Measurements from ENCODE around the gene GREB1.

GREB1 gene

DNA sequence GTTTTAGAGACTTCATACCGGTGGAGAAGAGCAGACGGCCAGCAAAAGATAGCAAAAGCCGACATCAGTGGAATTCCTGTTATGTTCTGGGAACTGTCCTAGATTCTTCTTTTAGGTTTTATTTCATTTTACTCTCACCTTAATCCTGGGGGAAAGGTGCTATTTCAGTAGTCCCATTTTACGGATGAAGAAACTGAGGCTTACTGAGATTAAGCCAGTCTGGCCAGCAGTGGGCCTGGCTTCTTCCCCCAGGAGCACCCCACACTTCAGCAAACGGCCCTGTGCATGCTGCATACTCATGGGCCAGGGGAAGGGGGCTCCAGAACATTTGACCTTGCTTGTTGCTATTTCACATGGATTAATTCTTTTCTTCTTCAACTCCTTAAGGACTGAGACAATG is 79.5 kb downstream of the GREB1 start:
- no peak for DNase-seq (ENCODE audit: extremely low read depth, low read depth)
- no peak for TF ChIP-seq CTCF (IDR thresholded peaks at IDR 0.05; ENCODE audit: low read depth, low read length)

DNA sequence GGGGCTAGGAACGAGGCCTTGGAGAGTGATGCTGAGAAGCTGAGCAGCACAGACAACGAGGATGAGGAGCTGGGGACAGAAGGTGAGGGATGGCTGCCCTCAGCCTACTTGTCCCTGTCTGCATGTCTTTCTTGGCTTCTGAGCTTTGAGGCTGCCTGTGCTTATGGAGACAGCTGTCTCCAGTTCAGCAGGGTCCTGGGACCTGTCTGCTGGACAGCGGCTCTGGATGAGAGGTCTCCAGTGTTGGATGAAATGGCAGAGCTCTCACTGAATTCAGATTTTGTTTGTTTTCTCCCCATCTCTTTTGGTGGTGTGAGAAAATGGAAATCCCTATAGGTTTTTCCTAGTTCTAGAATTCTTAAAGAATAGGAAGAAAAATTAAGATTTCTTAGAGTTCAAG is 81.4 kb downstream of the GREB1 start:
- no peak for DNase-seq (ENCODE audit: extremely low read depth, low read depth)
- no peak for TF ChIP-seq CTCF (IDR thresholded peaks at IDR 0.05; ENCODE audit: low read depth, low read length)

DNA sequence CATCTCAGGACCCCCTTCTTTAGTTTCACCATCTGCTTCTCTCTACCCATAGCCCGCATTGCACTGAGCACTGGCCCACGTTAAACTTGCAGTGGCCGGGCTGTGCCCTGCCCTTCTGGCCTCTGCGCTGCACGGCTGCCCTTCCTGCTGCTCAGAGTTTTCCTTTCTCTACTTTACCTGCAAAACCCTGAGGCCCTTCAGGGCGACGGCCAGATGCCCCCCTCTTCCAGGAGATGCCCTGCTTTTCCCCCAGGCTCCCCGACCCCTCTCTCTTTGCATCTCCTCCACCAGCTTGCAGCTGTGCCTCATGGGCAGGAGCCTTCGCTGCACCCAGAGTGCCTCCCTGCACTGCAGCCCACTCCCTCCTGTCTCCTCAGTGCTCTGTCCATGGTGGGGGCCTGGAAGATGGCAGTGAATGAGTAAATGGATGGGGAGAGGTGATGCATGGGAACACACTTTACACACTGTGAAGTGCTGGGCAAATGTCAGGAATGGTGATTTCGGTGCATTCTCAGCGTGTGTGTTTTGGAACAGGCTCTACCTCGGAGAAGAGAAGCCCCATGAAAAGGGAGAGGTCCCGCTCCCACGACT is 82.3 kb downstream of the GREB1 start:
- no peak for TF ChIP-seq CTCF (IDR thresholded peaks at IDR 0.05; ENCODE audit: low read depth, low read length)
- no peak for DNase-seq (ENCODE audit: extremely low read depth, low read depth)

DNA sequence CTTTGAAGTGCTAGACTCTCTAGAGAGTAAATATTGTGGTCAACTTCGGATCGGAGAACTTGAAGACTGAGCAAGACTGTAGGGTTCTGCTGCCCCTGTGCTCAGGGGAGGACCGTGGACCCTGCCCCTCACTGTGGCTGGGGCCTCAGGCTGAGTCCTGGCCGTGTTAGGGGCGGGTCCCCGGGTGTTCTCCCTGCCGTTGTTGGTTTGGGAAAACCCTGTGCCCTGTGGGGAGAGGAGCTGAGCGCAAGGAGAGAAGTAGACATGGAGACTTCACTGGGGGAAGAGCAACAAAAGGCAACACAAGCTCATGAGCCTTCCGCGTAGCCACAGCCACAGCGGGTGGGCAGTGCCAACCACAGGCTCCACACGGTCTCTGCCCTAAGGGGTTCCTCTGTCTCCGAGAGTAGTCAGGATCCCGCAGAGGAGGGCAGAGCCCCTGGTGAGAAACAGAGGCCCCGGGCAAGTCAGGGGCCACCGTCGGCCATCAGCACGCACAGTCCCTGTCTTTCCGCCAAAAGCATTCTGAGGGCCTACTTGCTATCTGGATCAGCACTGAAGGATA is 83.1 kb downstream of the GREB1 start:
- no peak for TF ChIP-seq CTCF (IDR thresholded peaks at IDR 0.05; ENCODE audit: low read depth, low read length)
- no peak for DNase-seq (ENCODE audit: extremely low read depth, low read depth)

DNA sequence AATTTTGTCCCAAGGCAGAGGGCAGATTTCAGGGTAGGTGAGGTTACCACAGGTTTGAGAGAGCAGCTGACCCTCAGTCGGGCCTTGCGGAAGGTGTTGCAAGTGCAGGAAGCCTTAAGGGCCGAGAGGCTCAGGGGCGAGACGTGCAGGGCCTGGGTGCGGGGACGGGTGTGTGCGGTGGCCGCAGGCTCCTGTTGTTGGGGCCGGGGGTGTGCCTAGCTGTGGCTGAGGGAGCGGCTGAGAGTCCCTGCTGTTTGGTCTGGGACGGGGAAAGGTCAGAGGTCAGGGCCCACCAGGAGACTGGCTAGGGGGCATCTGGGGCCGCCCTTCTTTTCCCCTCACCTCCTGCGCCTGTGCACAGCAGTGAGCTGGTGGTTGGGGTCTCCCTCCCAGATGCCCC is 83.7 kb downstream of the GREB1 start:
- no peak for TF ChIP-seq CTCF (IDR thresholded peaks at IDR 0.05; ENCODE audit: low read depth, low read length)
- DNase-seq (ENCODE audit: extremely low read depth, low read depth): no peak

DNA sequence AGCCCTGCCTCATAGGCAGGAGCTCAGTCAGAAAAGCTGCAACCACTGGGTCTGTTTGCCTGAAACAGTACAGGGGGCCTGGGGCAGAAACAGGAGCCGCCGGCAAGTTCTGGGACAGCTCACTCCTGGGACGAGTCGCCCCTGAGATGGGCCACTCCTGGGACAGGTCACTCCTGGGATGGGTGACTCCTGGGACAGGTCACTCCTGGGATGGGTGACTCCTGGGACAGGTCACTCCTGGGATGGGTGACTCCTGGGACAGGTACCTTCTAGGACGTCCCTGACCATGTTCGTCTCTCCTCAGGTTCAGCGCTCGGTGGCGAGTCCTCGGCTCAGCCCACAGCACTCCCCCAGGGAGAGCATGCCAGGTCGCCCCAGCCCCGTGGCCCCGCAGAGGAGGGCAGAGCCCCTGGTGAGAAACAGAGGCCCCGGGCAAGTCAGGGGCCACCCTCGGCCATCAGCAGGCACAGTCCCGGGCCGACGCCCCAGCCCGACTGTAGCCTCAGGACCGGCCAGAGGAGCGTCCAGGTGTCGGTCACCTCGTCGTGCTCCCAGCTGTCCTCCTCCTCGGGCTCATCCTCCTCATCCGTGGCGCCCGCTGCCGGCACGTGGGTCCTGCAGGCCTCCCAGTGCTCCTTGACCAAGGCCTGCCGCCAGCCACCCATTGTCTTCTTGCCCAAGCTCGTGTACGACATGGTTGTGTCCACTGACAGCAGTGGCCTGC is 84.3 kb downstream of the GREB1 start:
- no peak for DNase-seq (ENCODE audit: extremely low read depth, low read depth)
- TF ChIP-seq CTCF (IDR thresholded peaks at IDR 0.05; ENCODE audit: low read depth, low read length): no peak

- no peak for TF ChIP-seq CTCF (IDR thresholded peaks at IDR 0.05; ENCODE audit: low read depth, low read length)
- no peak for DNase-seq (ENCODE audit: extremely low read depth, low read depth)
These were observed 84.8 kb downstream of the GREB1 start for GRCh38 chr2:11618708-11619062.
